ENCODE measurements around the gene ZNF493. TPM values are rescaled to one million over a fixed set of nuclear protein-coding genes. Genes with fewer than 3 reads are reported as not detected.

The ZNF493 gene
- total RNA-seq (2022; extraction: Qiagen RNA extraction), result 0.01 to 0.14 TPM (median 0.07 TPM) in 5 replicates

GRCh38 chr19:21396893-21397572, at the start of gene ZNF493:
Gene ZNF493, plus strand, starts transcription at chr19:21397133. Its CDS starts 105 bp downstream, at chr19:21397238.

GRCh38 chr19:21358768-21359451, 38.0 kb upstream of the ZNF493 start, which contains the start of gene ZNF738:
Gene ZNF738, plus strand, starts transcription at chr19:21359000. Its CDS starts 141 bp downstream, at chr19:21359141.

Other genes with a start within 250 kb of the ZNF493 start
- gene ZNF708, start 67.7 kb upstream of the ZNF493 start, total RNA-seq (2022; extraction: Qiagen RNA extraction), result 0.79 to 1.4 TPM (median 0.90 TPM) in 5 replicates
- gene ZNF738, start 38.1 kb upstream of the ZNF493 start, total RNA-seq (2022; extraction: Qiagen RNA extraction), result 0.86 to 1.1 TPM (median 1.0 TPM) in 5 replicates
- gene ZNF429, start 108.5 kb downstream of the ZNF493 start, total RNA-seq (2022; extraction: Qiagen RNA extraction), result not detected in 5 replicates

All from A549 treated with dexamethasone at 1 μM for 4 hours (cell line).